GM12874 (cell line): ENCODE data around the gene STK38.

Experiments
- TF ChIP-seq, protein P1 (sequence below): IDR thresholded peaks from 2 replicates; pipeline ENCODE4 v1.5.1; 2011; ENCODE audit warnings: low read depth, mild to moderate bottlenecking, control low read depth, low read length, moderate library complexity; ENCODE audit not compliant: insufficient read depth

Gene STK38

DNA sequence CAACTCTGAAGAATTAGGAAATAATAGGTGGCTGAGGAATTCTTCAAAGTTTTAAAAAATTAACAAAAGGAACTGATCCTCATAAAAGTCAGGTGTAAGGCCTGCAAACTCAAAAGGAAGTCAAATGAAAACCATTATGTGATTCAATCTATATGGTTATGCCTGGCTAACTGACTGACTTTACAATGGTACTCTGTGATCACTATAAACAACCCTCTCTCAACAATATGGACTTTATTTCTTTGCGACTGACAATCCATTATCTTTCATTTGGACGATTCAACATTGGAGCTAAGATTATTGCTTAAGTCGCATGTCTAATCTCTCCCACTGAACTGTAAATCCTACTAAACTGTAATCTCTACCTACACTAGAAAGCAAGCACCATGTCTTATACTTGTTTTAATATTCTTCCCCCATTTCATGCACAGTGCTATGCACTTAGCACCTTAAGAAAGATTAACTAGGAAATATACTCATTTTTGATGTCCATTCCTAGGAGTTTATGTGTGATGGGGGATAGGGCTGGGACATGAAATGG lies 1.4 kb downstream of the STK38 start:
- TF ChIP-seq, protein P1, sequence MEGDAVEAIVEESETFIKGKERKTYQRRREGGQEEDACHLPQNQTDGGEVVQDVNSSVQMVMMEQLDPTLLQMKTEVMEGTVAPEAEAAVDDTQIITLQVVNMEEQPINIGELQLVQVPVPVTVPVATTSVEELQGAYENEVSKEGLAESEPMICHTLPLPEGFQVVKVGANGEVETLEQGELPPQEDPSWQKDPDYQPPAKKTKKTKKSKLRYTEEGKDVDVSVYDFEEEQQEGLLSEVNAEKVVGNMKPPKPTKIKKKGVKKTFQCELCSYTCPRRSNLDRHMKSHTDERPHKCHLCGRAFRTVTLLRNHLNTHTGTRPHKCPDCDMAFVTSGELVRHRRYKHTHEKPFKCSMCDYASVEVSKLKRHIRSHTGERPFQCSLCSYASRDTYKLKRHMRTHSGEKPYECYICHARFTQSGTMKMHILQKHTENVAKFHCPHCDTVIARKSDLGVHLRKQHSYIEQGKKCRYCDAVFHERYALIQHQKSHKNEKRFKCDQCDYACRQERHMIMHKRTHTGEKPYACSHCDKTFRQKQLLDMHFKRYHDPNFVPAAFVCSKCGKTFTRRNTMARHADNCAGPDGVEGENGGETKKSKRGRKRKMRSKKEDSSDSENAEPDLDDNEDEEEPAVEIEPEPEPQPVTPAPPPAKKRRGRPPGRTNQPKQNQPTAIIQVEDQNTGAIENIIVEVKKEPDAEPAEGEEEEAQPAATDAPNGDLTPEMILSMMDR, result no peak

DNA sequence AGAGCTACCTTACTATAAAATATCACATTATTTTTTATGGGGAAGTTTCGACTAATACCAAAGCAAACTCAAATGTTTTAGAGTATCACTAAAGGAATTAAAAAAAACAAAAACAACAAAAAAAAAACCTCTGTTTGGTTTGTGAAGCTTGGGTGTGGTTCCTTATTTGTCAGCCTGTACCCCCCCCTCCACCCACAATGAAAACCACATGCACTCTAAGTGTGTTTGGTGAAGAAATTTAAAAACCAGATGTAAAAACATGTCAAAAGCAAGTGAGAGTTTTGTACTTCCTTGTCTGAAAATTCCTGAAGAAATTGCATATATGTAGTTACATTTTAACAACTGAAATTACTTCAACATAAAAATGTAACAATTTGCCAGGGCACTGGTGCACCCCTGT lies 3.1 kb downstream of the STK38 start:
- TF ChIP-seq, protein P1, result no peak

DNA sequence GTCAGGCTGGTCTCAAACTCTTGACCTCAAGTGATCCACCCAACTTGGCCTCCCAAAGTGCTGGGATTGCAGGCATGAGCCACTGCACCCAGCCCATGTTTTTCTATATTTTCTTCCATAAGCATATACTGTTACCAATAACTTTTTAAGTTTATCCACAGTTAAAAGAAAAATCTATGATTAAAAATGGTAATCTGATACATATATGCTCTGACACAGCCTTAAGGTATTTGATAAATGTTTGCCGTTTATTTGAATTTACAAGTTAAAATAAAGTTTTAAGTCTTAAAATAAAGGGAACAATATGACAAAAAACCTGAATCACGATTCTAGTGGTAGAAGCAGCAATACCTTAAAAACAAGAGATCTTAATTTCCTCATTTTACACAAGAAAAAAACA lies 5.2 kb downstream of the STK38 start:
- TF ChIP-seq, protein P1, result no peak

DNA sequence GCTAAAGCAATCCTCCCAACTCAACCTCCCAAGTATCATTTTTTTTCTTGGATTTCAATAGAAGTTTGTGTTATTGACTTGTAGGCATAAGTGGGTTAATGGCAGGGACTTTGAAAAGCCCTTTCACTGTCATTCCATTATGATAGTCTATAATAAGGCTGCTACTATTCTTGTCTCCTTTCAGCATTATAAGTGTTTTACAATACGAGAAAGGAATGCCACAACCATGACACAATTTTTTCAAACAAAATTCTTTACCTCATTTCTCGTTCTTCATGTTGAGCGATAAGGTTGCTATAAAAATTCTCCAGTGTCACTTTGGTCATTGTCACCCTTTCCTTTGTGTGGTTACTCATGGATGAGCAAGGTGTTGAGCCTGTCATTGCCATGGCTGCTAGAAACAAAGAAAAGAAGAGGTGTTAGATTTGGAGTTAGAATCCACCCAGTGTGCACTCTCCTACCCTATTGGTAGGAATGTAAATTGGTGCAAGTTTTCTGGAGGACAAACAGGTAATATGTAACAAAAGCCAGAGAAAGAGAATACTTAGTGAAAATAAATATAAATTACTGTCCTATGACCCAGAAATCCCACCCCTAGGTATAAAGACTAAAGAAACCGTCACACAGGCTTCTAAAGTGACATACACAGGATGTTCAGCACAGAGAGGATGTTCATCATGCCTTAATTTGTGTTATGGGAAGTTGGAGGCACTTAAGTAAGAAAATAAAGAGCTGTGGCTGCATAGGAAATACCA lies 7.3 kb downstream of the STK38 start:
- TF ChIP-seq, protein P1, result no peak

DNA sequence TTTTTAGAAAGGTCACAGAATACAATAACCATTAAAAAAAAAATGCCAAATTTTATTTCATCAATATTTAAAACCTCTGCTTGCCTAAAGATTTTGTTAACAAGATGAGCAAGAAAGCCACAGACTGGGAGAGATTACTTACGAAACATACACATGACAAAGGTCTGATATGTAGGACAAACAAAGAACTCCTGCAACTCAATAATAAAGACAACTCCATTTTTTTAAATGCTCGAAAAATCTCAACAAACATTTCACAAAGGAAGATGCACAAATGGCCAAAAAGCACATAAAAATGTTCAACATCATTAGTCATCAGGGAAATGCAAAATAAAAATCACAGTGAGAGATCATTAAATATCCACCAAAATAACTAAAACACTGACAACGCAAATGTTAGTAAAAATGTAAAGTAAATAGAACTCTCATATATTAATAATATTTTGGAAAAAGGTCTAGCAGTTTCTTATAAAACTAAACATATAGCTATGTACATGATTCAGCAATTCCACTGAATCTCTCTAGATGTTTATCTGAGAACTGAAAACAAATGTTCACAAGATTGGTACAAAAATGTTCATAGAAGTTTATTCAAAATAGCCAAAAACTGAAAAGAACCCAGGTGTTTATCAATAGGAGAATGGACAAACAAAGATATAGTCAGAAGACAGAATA lies 10.3 kb downstream of the STK38 start:
- TF ChIP-seq, protein P1, result no peak

DNA sequence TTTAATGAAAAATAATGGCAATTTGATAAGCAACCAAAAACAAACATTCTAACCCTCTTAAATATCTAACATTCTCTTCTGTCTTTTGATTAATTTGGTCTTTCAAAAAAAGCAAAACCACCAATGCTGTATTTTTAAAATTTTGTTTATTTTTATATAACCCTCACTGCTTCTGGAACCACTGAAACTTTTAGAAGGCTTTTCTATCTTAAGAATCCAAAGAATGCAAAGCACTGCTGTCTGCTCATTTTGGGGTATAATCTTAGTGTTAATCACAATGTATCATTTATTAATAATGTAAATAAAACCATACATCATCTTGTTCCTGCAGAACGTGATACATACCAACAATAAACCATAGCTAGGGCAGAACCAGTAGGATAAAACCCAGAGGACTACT lies 14.0 kb downstream of the STK38 start:
- TF ChIP-seq, protein P1, result no peak

DNA sequence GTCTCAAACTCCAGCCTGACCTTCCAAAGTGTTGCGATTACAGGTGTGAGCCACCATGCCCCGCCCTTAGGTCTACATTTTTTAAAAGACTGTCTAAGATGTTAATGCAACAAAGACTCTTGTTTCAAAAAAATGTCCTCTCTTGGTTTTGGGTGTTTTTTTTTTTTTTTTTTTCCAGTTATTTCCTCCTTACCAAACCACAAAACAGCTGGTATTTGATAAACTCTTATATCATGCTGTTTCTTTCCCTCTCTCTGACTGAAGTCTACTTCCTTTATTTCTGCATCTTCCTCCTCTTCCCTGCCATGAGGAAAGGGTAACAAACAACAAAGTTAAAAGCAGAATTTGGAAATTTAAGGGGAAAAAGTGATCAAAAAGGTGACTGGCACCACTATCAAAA lies 21.2 kb downstream of the STK38 start:
- TF ChIP-seq, protein P1, result no peak
